NCI-H1436 treated with DMSO at 0.1 percent for 48 hours (cell line): ENCODE measurements around the gene IKZF2.

ENCODE experiments used
- DNase-seq: peaks from one replicate; lab custom pipeline; 2025; lab: John Stamatoyannopoulos, UW

IKZF2 gene

DNA sequence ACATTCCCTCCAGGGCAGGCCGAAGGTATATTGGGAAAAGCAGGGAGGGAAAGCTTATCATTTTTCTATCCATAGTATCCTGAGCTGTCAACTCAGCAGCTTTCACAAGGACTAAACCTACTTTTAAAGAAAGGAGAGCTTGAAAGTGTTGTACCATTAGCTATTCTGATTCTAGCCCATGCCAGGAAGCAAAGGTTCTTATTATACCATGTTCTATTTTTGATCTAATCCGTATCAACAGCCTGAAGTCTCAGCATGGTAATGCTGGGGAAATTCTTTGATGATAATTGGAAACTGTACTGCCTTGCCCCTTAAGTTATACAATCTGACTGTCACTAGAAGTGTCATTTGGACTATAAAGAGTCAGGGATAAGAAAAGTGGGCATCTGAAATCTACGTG, 193.3 kb downstream of the IKZF2 start:
- no peak for DNase-seq

DNA sequence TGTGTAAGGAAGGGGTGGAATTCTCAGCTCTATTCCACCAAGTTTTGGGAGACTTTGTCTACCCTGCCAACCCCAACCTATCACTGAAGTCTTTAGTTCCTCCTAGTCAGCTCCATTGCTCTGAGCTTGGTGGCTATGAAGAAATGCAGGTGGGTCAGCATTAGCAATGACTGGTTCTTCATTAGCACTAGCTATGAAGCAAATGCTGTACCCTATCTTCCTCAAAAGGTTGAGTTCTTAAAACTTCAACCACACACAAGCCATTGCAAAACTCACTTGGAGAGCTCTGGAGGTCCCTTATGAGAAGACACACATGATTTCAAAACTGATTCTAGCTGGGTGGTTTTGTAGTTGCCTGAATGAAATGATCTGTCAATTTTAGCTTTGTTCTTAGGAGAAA, 193.8 kb downstream of the IKZF2 start:
- DNase-seq: no peak

DNA sequence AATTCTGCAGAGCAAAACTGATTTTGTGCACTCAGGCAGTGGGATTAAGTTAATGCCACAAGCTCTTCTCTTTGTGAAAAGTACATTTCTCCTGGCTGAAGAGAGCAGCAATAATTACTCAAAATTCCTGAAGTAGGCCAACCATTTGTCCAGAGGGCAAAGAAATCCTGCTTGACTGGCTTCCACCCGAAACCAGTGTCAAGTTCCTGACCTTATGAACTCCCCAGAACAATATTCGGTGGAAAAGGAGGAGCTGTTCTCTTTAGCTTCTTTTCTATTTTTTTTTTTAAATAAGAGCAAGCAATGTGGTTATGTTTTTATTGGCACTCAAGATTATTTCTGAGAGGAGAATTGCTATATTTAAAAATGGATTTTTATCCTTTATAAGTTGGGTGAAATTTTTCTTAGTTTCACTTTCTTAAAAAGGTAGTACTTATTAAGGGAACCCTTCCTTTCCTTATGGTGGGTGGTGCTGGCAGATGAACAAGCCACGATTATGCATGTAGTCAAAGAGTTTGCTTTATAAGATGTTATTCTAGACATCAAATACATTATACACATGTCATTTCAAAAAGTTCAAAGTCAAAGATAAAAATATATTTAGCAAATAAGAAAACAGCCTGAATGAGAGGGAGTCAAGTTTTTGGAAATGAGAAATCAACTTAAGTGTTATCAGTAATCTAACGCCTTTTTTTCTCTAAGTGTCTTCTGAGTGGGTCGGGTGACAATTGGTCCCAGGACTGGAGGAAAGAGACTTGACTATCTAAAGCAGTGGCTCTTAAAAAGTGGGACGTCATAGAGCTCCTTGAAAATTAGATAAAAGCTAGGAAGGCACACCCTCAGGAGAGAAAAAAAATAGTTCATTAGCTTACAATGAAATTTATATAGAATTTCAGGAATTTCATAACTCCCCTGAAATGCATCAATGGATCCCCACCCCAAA, 194.5 kb downstream of the IKZF2 start:
- DNase-seq: no peak

- DNase-seq: no peak
Measured at GRCh38 chr2:212953170-212953920, 198.1 kb downstream of the IKZF2 start.

DNA sequence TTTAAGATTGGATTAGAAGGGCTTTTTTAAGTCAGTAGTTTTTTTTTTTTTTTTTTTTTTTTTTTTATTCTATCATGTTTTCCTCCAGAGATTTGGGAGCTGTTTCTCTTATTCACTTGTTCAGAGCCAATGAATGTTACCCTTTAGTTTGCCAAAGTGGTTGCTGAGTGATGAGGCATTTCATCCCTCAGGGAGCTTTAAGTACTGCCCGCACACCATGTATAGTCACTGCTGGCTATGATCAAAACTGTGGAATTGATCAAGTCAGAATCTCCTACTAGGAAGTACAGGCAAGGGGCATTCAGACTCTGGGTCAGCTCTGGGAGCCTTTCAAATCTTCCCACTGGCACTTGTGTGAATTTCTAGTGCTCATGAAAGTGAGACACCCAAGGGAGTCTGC, 201.6 kb downstream of the IKZF2 start:
- DNase-seq: no peak
